GM12891 (cell line): ENCODE measurements around the gene SLC44A5.
"Not testable (repeated sequence)": the region's sequence is repeated elsewhere in the genome, so short reads cannot be mapped to it uniquely, and the experiment has no call there.

Experiments
- POLR2A ChIP-seq: IDR thresholded peaks from 2 replicates; pipeline ENCODE4 v1.6.1; 2011; ENCODE audit warnings: low read depth, low read length, control low read depth
- POLR2AphosphoS5 ChIP-seq: IDR thresholded peaks from 2 replicates; pipeline ENCODE4 v1.6.1; 2011; ENCODE audit warnings: low read depth, low read length, control low read depth
- POU2F2 ChIP-seq: IDR thresholded peaks from 2 replicates; pipeline ENCODE4 v1.6.1; 2011; ENCODE audit warnings: low read depth, mild to moderate bottlenecking, control low read depth, low read length, moderate library complexity
- SPI1 ChIP-seq: IDR thresholded peaks from 2 replicates; pipeline ENCODE4 v1.6.1; 2011; ENCODE audit warnings: low read depth, low read length, control low read depth
- TAF1 ChIP-seq: IDR thresholded peaks from 2 replicates; pipeline ENCODE4 v1.6.1; 2011; ENCODE audit warnings: low read depth, low read length, control low read depth

DNA sequence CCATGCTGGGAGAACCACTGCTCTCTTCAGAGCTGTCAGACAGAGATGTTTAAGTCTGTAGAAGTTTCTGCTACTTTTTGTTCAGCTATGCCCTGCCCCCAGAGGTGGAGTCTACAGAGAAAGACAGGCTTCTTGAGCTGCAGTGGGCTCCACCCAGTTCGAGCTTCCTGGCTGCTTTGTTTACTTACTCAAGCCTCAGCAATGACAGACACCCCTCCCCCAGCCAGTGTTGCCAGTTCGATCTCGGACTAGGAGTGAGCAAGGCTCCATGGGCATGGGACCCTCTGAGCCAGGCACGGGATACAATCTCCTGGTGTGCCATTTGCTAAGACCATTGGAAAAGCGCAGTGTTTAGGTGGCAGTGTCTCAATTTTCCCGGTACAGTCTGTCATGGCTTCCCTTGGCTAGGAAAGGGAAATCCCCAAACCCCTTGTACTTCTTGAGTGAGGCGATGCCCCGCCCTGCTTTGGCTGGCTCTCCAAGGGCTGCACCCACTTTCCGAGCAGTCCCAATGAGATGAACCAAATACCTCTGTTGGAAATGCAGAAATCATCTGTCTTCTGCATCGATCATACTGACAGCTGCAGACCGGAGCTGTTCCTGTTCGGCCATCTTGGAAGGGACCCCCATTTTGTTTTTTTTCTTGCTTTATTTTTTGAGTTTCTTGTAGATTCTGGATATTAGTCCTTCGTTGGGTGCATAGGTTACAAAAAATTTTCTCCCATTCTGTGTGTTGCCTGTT, 429.5 kb downstream of the SLC44A5 start:
- TF ChIP-seq POLR2A, POLR2AphosphoS5, POU2F2, TAF1, SPI1: not testable (repeated sequence)
